Tibial artery (tissue), 4 donors: ENCODE measurements around the gene VSTM5.

Experiments
- DNase-seq, 2 donors: peaks; one replicate each; pipeline ENCODE4 v3.0.0-alpha.2; 2019
- H3K27ac ChIP-seq, 2 donors: fragments of 200-600 bp; sonication (generic) in 1 of 2; 1 replicate in 1 of 2; 2 replicates in 1 of 2; pipeline ENCODE4 v1.5.1; 2018 to 2019; ENCODE audit warnings: mild to moderate bottlenecking in 1 of 2
- H3K27me3 ChIP-seq, 2 donors: fragments of 200-600 bp; sonication (generic) in 1 of 2; one replicate each; pipeline versions ENCODE4 v1.5.1 to v1.6.0; 2016 to 2019
- H3K36me3 ChIP-seq, 3 donors: fragments of 200-600 bp; sonication (generic) in 2 of 3; one replicate each; pipeline ENCODE4 v1.5.1; 2016 to 2019; ENCODE audit warnings: mild to moderate bottlenecking in 2 of 3
- H3K4me1 ChIP-seq, 4 donors: fragments of 200-600 bp; sonication (generic) in 2 of 4; 1 replicate in 3 of 4; 2 replicates in 1 of 4; pipeline ENCODE4 v1.5.1; 2016 to 2019
- H3K4me3 ChIP-seq, 2 donors: fragments of 200-600 bp; sonication (generic) in 1 of 2; 1 replicate in 1 of 2; 2 replicates in 1 of 2; pipeline ENCODE4 v1.5.1; 2018 to 2019; ENCODE audit warnings: mild to moderate bottlenecking in 2 of 2
- H3K9me3 ChIP-seq, 3 donors: fragments of 200-600 bp; sonication (generic) in 1 of 3; one replicate each; pipeline ENCODE4 v1.5.1; 2016 to 2019
- intact Hi-C: fragments of 100-400 bp; cut with DNase I; formaldehyde crosslinking; loops from one replicate; pipeline ENCODE4 v1.15.0; 2023; ENCODE audit warnings: low total_unique reads
- TF ChIP-seq, protein P1 (sequence below), 2 experiments: fragments of 200-600 bp in 1 of 2; fragments of 450-650 bp in 1 of 2; IDR thresholded peaks; one replicate each; pipeline ENCODE4 v1.5.1; 2017 to 2019; ENCODE audit warnings: antibody characterized with exemption in 2 of 2, mild to moderate bottlenecking in 1 of 2, moderate library complexity in 1 of 2

The VSTM5 gene

DNA sequence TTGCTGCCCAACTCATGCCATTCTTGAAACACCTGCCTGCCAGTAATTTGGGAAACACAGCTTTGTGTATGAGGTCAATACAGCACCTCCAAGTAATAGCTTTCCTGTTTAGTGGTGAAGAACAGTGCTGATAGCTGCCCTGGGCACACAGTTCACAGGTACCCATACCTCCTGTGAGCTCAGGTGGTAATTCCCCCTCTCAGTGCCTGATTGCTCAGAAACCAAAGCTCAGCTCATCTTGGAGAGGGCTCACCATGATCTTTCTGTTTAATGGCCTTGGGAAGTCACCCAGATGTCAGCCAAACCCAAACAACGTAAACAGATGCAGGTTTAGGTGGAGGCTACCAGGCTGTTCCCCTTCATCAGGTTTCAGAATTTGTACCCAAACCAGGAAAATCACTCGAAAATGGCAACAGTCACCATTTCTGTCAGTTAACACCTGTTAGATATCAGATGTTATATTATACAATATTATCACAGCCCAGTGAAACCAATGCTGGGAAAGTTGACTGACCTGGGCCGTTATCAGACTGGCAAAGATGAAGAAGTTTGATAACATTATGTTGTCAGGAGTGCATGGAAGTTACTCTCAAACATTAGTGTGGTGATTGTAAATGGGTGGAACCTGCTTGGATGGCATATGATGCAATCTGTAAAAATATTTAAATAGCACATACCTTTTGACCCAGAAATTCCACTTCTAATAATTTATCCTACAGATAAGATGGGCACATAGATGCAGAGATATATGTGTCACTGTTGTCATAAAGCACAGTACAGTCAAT, 18.9 kb downstream of the VSTM5 start:
- no peaks in the 10 kb centered on the region for H3K27me3 ChIP-seq
- no peaks in the 10 kb centered on the region for H3K9me3 ChIP-seq
- TF ChIP-seq, protein P1, sequence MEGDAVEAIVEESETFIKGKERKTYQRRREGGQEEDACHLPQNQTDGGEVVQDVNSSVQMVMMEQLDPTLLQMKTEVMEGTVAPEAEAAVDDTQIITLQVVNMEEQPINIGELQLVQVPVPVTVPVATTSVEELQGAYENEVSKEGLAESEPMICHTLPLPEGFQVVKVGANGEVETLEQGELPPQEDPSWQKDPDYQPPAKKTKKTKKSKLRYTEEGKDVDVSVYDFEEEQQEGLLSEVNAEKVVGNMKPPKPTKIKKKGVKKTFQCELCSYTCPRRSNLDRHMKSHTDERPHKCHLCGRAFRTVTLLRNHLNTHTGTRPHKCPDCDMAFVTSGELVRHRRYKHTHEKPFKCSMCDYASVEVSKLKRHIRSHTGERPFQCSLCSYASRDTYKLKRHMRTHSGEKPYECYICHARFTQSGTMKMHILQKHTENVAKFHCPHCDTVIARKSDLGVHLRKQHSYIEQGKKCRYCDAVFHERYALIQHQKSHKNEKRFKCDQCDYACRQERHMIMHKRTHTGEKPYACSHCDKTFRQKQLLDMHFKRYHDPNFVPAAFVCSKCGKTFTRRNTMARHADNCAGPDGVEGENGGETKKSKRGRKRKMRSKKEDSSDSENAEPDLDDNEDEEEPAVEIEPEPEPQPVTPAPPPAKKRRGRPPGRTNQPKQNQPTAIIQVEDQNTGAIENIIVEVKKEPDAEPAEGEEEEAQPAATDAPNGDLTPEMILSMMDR (IDR thresholded peaks at IDR 0.05): no peak
- H3K36me3 ChIP-seq: no peaks in the 10 kb centered on the region
- intact Hi-C loops: no loop called here
- H3K4me3 ChIP-seq: no peak overlapping the region
- H3K4me1 ChIP-seq: no peaks in the 10 kb centered on the region
- DNase-seq: no peak
- H3K27ac ChIP-seq: no peak overlapping the region

DNA sequence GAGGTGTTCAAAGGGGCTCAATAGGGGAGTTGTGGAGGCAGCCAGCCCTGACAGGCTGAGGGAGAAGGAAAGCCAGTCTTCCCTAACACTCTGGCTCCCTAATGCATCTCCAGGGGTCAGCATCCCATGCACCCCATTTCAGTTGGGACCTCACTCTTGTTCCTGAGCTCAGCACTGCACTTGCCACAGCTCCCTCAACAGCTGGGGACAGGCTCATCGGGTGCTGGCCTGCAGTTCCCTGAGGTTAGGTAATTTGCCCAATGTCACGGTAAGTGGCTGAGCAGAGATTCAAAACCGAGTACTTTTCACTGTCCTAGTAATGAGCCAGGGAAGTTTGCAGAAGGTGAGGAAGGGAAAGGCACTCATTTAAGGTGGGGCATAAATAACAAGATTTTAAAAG, 20.8 kb downstream of the VSTM5 start:
- intact Hi-C loops: no loop called here
- no peaks in the 10 kb centered on the region for H3K9me3 ChIP-seq
- TF ChIP-seq, protein P1 (IDR thresholded peaks at IDR 0.05): no peak
- no peak for DNase-seq
- H3K4me1 ChIP-seq: no peaks in the 10 kb centered on the region
- H3K36me3 ChIP-seq: no peaks in the 10 kb centered on the region
- no peak overlapping the region for H3K4me3 ChIP-seq
- H3K27me3 ChIP-seq: no peaks in the 10 kb centered on the region
- H3K27ac ChIP-seq: no peak overlapping the region

DNA sequence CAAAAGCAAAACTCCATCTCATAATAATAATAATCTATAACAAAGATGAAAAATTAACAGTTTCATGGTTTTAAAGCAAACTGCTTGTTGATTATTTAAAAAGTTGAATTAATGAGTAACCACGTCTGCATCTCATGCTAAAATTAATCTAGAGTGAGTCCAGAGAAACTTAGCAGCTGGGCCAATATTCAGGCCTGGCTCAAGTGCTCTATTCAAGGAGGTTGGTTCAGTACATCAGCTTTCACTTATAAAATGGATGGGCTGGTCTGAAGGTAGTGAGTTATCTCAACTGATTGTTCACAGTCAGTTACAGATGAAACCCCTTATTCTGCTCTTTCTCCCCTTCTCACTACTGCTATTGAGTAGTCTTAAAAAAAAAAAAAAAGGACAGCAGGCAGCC, 23.1 kb downstream of the VSTM5 start:
- Histone ChIP-seq H3K4me1 (no peaks in the 10 kb centered on the region), H3K9me3 (no peaks in the 10 kb centered on the region), H3K27ac (no peak overlapping the region), H3K4me3 (no peak overlapping the region), H3K27me3 (no peaks in the 10 kb centered on the region), H3K36me3 (no peaks in the 10 kb centered on the region)
- TF ChIP-seq, protein P1 (IDR thresholded peaks at IDR 0.05): no peak
- intact Hi-C loops: no loop called here
- no peak for DNase-seq

DNA sequence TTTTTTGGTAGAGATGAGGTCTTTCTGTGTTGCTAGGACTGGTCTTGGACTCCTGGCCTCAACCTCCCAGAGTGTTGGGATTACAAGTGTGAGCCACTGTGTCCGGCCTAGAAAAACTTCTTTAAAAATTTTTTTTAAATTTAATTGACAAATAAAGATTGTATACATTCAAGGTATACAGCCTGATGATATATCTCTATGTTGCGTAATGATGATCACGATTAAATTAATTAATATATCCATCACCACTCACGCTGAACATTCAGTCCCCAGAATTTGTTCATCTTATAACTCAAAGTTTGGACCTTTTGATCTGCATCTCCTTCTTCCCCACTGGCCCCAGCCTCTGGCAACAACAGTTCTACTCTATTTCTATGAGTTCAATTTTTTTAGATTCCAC, 27.2 kb downstream of the VSTM5 start:
- Histone ChIP-seq H3K36me3 (peaks cover 0 to 6% (median 5%) of the 10 kb centered on the region in 3 donors), H3K9me3 (no peaks in the 10 kb centered on the region), H3K27ac (no peak overlapping the region), H3K27me3 (no peaks in the 10 kb centered on the region), H3K4me3 (no peak overlapping the region), H3K4me1 (no peaks in the 10 kb centered on the region)
- DNase-seq: no peak
- intact Hi-C loops: no loop called here
- TF ChIP-seq, protein P1 (IDR thresholded peaks at IDR 0.05): no peak

DNA sequence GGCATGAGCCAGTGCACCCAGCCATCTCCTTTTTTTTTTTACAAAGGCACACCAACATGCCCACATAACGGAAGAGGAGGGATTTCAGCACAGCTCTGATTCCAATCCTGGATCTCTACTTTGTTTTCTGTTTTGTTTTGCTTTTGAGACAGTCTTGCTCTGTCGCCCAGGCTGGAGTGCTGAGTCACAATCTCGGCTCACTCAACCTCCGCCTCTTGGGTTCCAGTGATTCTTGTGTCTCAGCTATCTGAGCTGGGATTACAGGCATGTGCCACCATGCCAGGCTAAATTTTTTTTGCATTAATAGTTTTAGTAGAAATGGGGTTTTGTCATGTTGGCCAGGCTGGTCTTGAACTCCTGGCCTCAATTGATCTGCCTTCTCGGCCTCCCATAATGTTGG, 28.1 kb downstream of the VSTM5 start:
- Histone ChIP-seq H3K27ac (no peak overlapping the region), H3K36me3 (peaks cover 3 to 11% (median 11%) of the 10 kb centered on the region in 3 donors), H3K27me3 (no peaks in the 10 kb centered on the region), H3K4me1 (no peaks in the 10 kb centered on the region), H3K4me3 (no peak overlapping the region), H3K9me3 (no peaks in the 10 kb centered on the region)
- intact Hi-C loops: no loop called here
- TF ChIP-seq, protein P1 (IDR thresholded peaks at IDR 0.05): no peak
- DNase-seq: no peak
